SK-N-SH (cell line): ENCODE data around the gene SLC32A1.

Experiments
- CHD2 ChIP-seq: fragments of 150-350 bp; IDR thresholded peaks from 2 replicates; pipeline ENCODE4 v1.6.1; 2018; ENCODE audit warnings: low read length; ENCODE audit not compliant: partially characterized antibody
- FOXM1 ChIP-seq: IDR thresholded peaks from 2 replicates; pipeline ENCODE4 v1.4.0; 2012; ENCODE audit warnings: low read depth, mild to moderate bottlenecking
- RFX5 ChIP-seq: IDR thresholded peaks from 2 replicates; pipeline ENCODE4 v1.6.1; 2012; ENCODE audit warnings: mild to moderate bottlenecking, improper control_type of control experiment, low read length
- TAF1 ChIP-seq: IDR thresholded peaks from 2 replicates; pipeline ENCODE4 v1.6.1; 2012; ENCODE audit warnings: low read depth, mild to moderate bottlenecking, low read length, moderate library complexity, borderline replicate concordance
- TF ChIP-seq, protein P1 (sequence below): fragments of 200-600 bp; sonication (generic); IDR thresholded peaks from 2 replicates; pipeline ENCODE4 v1.6.1; 2017; ENCODE audit warnings: antibody characterized with exemption, mild to moderate bottlenecking, moderate library complexity
- TF ChIP-seq, protein P2 (sequence below): IDR thresholded peaks from 2 replicates; pipeline ENCODE4 v1.6.1; 2012; ENCODE audit warnings: mild to moderate bottlenecking, low read depth, low read length, moderate library complexity

DNA sequence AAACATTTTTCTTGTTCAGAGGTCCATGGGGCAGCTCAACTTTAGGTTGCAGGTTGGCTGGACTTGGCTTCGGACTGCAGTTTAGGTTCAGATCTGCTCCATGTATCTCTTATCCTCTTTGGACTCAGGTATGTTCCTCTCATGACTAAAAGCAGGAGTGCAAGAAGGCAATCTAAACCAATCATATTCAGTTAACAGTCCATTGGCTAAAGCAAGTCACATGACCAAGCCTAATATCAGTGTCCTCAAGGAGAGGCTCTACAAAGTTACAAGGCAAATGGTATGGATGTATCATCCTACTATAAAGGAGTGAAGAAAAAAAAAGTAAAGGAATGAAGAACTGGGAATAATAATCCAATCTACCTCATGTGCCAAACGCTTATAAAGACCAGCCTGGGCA, 21.5 kb downstream of the SLC32A1 start:
- TF ChIP-seq TAF1, result no peak
- TF ChIP-seq, protein P1, sequence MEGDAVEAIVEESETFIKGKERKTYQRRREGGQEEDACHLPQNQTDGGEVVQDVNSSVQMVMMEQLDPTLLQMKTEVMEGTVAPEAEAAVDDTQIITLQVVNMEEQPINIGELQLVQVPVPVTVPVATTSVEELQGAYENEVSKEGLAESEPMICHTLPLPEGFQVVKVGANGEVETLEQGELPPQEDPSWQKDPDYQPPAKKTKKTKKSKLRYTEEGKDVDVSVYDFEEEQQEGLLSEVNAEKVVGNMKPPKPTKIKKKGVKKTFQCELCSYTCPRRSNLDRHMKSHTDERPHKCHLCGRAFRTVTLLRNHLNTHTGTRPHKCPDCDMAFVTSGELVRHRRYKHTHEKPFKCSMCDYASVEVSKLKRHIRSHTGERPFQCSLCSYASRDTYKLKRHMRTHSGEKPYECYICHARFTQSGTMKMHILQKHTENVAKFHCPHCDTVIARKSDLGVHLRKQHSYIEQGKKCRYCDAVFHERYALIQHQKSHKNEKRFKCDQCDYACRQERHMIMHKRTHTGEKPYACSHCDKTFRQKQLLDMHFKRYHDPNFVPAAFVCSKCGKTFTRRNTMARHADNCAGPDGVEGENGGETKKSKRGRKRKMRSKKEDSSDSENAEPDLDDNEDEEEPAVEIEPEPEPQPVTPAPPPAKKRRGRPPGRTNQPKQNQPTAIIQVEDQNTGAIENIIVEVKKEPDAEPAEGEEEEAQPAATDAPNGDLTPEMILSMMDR, result no peak
- no peak for TF ChIP-seq RFX5
- no peak for TF ChIP-seq FOXM1
- TF ChIP-seq, protein P2, sequence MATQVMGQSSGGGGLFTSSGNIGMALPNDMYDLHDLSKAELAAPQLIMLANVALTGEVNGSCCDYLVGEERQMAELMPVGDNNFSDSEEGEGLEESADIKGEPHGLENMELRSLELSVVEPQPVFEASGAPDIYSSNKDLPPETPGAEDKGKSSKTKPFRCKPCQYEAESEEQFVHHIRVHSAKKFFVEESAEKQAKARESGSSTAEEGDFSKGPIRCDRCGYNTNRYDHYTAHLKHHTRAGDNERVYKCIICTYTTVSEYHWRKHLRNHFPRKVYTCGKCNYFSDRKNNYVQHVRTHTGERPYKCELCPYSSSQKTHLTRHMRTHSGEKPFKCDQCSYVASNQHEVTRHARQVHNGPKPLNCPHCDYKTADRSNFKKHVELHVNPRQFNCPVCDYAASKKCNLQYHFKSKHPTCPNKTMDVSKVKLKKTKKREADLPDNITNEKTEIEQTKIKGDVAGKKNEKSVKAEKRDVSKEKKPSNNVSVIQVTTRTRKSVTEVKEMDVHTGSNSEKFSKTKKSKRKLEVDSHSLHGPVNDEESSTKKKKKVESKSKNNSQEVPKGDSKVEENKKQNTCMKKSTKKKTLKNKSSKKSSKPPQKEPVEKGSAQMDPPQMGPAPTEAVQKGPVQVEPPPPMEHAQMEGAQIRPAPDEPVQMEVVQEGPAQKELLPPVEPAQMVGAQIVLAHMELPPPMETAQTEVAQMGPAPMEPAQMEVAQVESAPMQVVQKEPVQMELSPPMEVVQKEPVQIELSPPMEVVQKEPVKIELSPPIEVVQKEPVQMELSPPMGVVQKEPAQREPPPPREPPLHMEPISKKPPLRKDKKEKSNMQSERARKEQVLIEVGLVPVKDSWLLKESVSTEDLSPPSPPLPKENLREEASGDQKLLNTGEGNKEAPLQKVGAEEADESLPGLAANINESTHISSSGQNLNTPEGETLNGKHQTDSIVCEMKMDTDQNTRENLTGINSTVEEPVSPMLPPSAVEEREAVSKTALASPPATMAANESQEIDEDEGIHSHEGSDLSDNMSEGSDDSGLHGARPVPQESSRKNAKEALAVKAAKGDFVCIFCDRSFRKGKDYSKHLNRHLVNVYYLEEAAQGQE, result no peak
- TF ChIP-seq CHD2, result no peak
